Articular chondrocyte of knee joint (primary cell): ENCODE measurements around the gene DLGAP4. TPM values are rescaled to one million over a fixed set of nuclear protein-coding genes. Genes with fewer than 3 reads are reported as not detected.

Experiments used
- small RNA-seq: library from RNA; depleted of rRNA; stranded (forward); fragments of <200 nt; gene quantifications from one replicate; pipeline ENCODE3, GENCODE V24; 2012
- total RNA-seq: library from RNA; depleted of rRNA; stranded (reverse); fragments of >200 nt; gene quantifications from 2 replicates; pipeline ENCODE4 v1.2.3, GENCODE V29; 2012

DLGAP4 gene, protein sequence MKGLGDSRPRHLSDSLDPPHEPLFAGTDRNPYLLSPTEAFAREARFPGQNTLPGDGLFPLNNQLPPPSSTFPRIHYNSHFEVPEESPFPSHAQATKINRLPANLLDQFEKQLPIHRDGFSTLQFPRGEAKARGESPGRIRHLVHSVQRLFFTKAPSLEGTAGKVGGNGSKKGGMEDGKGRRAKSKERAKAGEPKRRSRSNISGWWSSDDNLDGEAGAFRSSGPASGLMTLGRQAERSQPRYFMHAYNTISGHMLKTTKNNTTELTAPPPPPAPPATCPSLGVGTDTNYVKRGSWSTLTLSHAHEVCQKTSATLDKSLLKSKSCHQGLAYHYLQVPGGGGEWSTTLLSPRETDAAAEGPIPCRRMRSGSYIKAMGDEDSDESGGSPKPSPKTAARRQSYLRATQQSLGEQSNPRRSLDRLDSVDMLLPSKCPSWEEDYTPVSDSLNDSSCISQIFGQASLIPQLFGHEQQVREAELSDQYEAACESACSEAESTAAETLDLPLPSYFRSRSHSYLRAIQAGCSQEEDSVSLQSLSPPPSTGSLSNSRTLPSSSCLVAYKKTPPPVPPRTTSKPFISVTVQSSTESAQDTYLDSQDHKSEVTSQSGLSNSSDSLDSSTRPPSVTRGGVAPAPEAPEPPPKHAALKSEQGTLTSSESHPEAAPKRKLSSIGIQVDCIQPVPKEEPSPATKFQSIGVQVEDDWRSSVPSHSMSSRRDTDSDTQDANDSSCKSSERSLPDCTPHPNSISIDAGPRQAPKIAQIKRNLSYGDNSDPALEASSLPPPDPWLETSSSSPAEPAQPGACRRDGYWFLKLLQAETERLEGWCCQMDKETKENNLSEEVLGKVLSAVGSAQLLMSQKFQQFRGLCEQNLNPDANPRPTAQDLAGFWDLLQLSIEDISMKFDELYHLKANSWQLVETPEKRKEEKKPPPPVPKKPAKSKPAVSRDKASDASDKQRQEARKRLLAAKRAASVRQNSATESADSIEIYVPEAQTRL
- 22.9 and 29.3 TPM in 2 replicates for total RNA-seq

DNA sequence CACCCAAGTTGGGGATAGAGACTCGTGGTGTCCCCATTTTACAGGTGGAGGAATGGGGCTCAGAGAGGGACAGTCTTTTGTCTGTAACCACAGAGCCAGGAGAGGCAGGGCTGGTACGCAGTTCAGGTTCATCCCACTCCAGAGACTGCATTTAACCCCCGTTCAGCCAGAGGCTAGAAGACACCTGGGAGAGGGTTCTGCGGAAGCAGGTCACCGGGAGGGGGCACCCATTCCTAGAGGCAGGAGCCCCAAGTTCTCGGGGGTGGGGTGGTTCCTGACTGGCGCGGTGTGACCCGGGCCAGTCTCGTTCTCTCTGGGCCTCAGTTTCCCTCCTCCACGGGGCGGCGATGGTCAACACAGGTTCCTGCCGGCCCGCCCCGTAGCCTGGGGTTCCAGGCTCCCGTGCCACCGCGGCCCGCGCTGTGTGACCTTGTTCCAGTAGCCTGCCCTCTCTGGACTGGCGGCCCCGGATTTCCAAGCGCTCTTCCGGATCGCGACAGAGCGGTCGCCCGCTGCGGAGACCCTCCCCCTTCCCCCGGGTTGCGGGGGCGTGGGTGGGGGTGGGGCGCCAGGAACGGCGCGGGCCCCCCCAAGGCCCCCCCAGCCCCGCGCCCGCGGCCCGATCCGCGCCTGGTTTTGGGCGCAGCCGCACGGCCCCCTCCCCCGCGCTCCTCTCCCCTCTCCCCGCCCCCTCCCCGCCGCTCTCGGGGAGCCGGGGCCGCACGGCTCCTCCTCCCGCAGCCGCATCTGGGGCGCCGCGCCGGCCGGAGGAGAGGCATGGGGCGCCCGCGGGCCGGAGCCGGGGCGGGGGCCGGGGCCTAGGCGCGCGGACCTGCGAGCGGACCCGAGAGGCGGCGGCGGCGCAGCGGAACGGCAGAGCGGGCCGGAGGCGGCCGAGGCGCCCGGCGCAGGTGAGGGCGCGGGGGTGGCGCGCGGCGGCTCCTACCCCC lies at the start of gene DLGAP4:
Gene DLGAP4, plus strand, starts transcription at position 738 of the 950 bp plus-strand sequence. CDS start 125,379 bp downstream, outside the sequence.

DNA sequence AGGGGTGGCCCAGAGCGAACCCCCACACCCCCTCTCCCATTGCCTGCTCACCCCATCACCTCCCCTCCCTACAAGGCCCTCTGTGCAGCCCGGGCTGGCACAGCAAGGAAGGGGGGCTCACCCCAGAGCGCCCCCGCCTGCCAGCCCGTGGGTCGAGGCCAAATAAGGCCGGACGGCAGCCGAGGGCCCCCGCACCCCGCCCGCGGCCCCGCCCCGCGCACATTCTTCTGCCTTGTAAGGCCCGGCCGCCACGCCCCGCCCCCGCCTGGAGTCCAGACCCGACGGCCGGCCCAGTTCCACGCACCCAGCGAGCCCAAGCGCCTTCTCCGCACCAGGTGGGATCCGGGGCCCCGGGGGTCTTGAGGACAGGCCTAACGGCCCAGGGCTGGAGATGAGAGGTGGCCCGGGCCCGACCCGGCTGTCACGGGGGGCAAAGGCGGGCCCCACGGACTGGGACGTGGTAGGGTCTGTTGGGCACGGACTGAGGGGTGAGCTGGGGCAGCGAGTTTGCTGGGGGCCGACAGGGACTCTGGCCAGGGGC lies 235.2 kb downstream of the DLGAP4 start, which contains the start of gene MYL9:
Gene MYL9, plus strand, starts transcription at position 293 of the 541 bp plus-strand sequence. CDS start 3,366 bp downstream, outside the sequence.

DNA sequence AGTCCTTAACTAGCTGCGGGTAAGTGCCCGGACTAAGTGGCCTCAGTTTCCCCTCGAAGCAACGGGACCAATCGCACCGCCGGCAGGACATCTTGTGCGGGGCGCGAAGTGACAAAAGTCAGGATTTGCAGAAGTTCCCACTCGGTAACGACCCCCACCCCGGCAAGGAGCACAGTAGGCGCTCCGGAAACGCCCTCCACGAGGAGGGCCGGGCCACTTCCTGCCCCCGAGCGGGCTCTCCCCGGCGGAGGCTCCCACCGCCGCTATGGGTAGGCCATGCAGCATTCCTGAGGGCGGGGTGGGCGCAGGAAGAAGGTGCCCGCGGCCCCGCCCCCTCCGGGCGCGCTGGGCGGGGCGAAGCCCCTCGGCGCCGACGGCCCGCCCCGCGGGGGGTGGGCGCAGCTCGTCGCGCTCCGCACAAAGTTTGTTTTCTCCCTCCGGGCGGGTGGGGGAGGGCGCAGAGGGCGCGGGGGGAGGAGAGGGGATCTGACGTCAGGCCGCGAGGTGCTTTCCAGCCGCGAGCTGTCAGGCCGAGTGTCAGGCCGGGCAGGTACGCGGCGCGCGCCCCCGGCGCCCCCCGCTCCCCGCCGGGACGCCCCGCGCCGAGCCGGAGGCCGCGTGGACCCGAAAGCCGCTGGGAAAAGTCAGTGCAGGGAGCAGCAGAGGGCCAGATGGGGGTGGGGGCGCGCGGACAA lies 267.1 kb downstream of the DLGAP4 start, which contains the start of gene TGIF2:
Gene TGIF2, plus strand, starts transcription at position 495 of the 695 bp plus-strand sequence. CDS start 5,178 bp downstream, outside the sequence.

Small RNA genes lying within 50 kb of the gene (small RNA-seq; reads per million reads assigned to genes)
- gene RF00017, result not detected

Other genes starting within 250 kb of the DLGAP4 start
- 105 and 125 TPM in 2 replicates for gene EPB41L1, start 151.6 kb upstream of the DLGAP4 start, total RNA-seq
- gene AAR2, start 69.9 kb upstream of the DLGAP4 start, total RNA-seq, result 23.8 and 25.5 TPM in 2 replicates
- 75.1 and 78.5 TPM in 2 replicates for gene MYL9, start 235.2 kb downstream of the DLGAP4 start, total RNA-seq